Effector memory CD8-positive, alpha-beta T cell (primary cell): ENCODE measurements around the gene CD209.
A peak's percentile ranks its signal among the peaks of the same experiment; 100 is the strongest.
"Not testable (repeated sequence)": the region's sequence is repeated elsewhere in the genome, so short reads cannot be mapped to it uniquely, and the experiment has no call there.

Experiments used
- ATAC-seq: fragments of 150-1000 bp; cut with Tn5 transposase; replicated peaks from 2 replicates; pipeline ENCODE4 v1.10.0; 2021; ENCODE audit warnings: mild to moderate bottlenecking, moderate library complexity
- DNase-seq, 3 experiments: peaks; one replicate each; pipeline ENCODE4 v3.0.0; 2021
- H3K27ac Mint-ChIP-seq, 2 donors: one replicate each; pipeline ENCODE4 v1.8.0; 2022; ENCODE audit warnings: mild to moderate bottlenecking in 2 of 2, mixed read lengths in 2 of 2, moderate library complexity in 2 of 2
- H3K27me3 Mint-ChIP-seq, 2 donors: one replicate each; pipeline ENCODE4 v1.8.0; 2022; ENCODE audit warnings: mixed read lengths in 2 of 2
- H3K36me3 Mint-ChIP-seq: one replicate; pipeline ENCODE4 v1.8.0; 2022; ENCODE audit warnings: mild to moderate bottlenecking, moderate library complexity, mixed read lengths; ENCODE audit not compliant: insufficient read depth
- H3K4me1 Mint-ChIP-seq, 2 donors: one replicate each; pipeline ENCODE4 v1.8.0; 2022; ENCODE audit warnings: low read depth in 2 of 2, mixed read lengths in 2 of 2
- H3K4me3 Mint-ChIP-seq, 2 donors: one replicate each; pipeline ENCODE4 v1.8.0; 2022; ENCODE audit warnings: mild to moderate bottlenecking in 2 of 2, mixed read lengths in 2 of 2, moderate library complexity in 2 of 2
- H3K9me3 Mint-ChIP-seq, 2 donors: one replicate each; pipeline ENCODE4 v1.8.0; 2022; ENCODE audit warnings: mixed read lengths in 2 of 2
- total RNA-seq, 9 experiments: gene quantifications; one replicate each; lab custom pipeline; 2026; lab: John Stamatoyannopoulos, UW

CD209 gene, protein sequence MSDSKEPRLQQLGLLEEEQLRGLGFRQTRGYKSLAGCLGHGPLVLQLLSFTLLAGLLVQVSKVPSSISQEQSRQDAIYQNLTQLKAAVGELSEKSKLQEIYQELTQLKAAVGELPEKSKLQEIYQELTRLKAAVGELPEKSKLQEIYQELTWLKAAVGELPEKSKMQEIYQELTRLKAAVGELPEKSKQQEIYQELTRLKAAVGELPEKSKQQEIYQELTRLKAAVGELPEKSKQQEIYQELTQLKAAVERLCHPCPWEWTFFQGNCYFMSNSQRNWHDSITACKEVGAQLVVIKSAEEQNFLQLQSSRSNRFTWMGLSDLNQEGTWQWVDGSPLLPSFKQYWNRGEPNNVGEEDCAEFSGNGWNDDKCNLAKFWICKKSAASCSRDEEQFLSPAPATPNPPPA
- 0 reads per million in 9 experiments for total RNA-seq

DNA sequence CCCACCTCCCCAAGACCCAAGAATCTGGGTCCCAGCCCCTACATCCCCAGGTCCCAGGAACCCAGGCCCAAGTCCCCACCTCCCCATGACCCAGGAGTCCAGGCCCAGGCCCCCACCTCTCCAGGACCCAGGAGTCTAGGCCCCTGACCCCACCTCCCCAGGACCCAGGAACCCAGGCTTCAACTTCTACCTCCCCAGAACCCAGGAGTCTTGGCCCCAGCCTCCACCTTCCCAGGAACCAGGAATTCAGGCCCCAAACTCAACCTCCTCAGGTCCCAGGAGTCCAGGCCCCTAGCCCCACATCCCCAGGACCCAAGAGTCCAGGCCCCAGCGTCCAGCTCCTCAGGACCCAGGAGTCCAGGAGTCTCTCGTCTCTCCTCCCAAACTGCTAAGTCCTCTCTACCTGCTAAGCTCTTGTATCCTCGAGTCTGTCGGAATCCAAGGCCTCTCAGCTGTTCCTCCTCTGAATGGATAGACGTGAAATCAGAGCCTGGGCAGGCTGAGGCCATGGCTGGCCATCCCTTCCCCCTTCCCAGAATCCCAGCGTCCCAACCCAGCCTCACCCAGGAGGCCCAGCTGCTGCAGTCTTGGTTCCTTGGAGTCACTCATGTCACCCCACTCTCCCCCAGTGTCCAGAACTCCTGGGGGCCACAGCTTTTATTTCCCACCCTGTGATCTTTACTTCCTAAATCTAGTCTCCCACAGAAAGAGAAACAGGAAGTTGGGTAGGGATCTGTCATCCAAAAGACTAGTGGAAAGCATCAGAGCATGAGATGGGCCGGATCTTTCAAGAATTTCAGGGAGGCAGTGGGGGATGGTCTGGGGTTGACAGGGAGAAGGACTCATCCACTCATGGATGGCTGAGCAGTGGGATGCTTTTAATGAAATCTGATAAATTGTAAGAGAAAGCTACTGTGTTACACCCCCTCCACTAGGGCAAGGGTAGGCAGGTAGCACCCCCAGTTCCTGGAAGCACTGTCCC, at the start of gene CD209:
CD209 (minus strand) TSS at position 632 of the 982 bp plus-strand sequence; CDS start at position 609, 23 bp downstream.
- H3K9me3 Mint-ChIP-seq: peaks cover 2 to 5% of the 10 kb centered on the region in 2 donors
- ATAC-seq (no peak), DNase-seq (no peak)
- H3K27ac Mint-ChIP-seq: no peak within 1 kb of the TSS
- peaks cover 5 to 6% of the 10 kb centered on the region in 2 donors for H3K4me1 Mint-ChIP-seq
- peaks cover 3% of the 10 kb centered on the region for H3K36me3 Mint-ChIP-seq
- peaks cover 28 to 34% of the 10 kb centered on the region in 2 donors for H3K27me3 Mint-ChIP-seq
- no peak within 1 kb of the TSS for H3K4me3 Mint-ChIP-seq

DNA sequence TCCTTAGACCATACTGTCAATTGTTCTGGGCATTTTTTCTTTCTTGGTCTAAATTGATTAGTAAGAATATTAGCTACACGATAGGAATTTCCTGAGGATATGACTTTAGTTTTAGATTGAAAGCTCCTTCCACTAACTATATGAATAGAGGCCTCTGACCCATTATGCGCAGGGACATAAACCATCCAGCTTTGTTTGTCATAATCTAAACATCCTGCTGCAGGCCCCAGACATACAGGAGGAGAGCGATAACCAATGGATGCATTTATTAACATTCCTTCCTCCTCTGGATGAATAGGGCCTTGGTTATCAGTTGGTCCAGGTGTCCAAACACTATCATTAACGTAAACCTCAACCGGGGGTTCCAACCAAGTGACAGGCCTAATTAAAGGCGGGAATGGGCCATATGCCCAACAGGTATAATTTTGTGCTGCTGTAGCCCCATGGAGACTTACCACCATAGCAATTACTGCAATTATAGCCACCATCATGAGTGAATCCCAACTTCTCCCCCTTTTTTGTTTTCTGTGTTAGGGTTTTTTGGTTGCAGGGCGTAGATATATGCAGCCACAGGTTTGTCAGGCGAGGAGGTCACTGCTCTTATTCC, 48.3 kb upstream of the CD209 start:
- peaks cover 0 to 2% of the 10 kb centered on the region in 2 donors for H3K9me3 Mint-ChIP-seq
- H3K4me3 Mint-ChIP-seq: no peak overlapping the region
- no peaks in the 10 kb centered on the region for H3K4me1 Mint-ChIP-seq
- ATAC-seq (no peak), DNase-seq (no peak)
- H3K27me3 Mint-ChIP-seq: peaks cover 1 to 27% of the 10 kb centered on the region in 2 donors
- H3K36me3 Mint-ChIP-seq: peaks cover 11% of the 10 kb centered on the region
- no peak overlapping the region for H3K27ac Mint-ChIP-seq

DNA sequence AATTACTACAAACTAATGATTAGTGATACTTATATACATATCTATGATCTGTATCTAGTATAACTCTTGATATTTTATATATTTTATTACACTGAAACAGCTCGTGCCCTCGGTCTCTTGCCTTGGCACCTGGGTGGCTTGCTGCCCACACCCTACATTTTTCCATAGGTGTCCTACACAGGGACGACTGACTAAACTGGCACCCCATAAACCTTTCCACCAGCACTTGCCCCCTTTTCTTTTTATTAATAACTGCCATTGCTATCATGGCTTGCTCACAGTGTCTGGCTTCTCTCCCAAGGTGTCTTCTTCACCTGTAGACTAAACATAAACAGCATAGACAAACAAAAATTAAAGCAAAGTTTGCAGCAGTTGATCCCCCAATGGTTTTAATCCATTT, 46.2 kb upstream of the CD209 start:
- peaks cover 12 to 43% of the 10 kb centered on the region in 2 donors for H3K27me3 Mint-ChIP-seq
- H3K27ac Mint-ChIP-seq: no peak overlapping the region
- DNase-seq (no peak), ATAC-seq (no peak)
- peaks cover 5% of the 10 kb centered on the region for H3K36me3 Mint-ChIP-seq
- H3K4me1 Mint-ChIP-seq: peaks cover 0 to 3% of the 10 kb centered on the region in 2 donors
- peaks cover 0 to 2% of the 10 kb centered on the region in 2 donors for H3K9me3 Mint-ChIP-seq
- no peak overlapping the region for H3K4me3 Mint-ChIP-seq

DNA sequence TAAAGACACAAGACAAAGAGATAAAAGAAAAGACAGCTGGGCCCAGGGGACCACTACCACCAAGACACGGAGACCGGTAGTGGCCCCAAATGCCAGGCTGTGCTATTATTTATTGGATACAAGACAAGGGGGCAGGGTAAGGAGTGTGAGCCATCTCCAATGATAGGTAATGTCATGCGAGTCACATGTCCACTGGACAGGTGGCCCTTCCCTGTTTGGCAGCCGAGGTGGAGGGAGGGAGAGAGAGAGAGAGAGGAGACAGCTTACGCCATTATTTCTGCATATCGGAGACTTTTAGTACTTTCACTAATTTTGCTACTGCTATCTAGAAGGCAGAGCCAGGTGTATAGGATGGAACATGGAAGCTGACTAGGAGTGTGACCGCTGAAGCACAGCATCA, 45.4 kb upstream of the CD209 start:
- not testable (repeated sequence) for H3K4me3 Mint-ChIP-seq, H3K4me1 Mint-ChIP-seq, H3K36me3 Mint-ChIP-seq, H3K9me3 Mint-ChIP-seq, DNase-seq, H3K27ac Mint-ChIP-seq, ATAC-seq
- peaks cover 18 to 51% of the 10 kb centered on the region in 2 donors for H3K27me3 Mint-ChIP-seq

DNA sequence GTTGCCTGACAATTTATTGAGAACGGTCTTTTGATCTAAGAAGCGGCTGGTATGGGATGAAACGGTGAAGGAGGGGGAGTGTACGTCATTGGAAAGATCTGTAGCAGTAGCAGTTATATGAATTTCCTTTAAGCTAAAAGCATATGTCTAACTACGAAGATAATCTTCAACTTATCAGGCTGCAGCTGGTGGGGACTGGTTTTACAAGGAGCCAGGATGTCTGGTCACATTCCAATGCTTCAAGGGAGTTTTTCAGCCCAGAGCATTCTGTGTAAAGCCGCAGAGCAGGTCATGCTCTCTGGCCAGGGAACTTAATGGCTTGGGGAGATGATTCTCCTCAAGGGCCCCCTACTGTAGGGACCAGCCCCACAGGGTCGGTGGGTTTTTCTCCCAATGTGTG, 44.9 kb upstream of the CD209 start:
- Mint-ChIP-seq H3K36me3 (peaks cover 5% of the 10 kb centered on the region), H3K27ac (no peak overlapping the region), H3K27me3 (peaks cover 22 to 55% of the 10 kb centered on the region in 2 donors), H3K9me3 (peaks cover 0 to 2% of the 10 kb centered on the region in 2 donors), H3K4me1 (peaks cover 0 to 4% of the 10 kb centered on the region in 2 donors), H3K4me3 (no peak overlapping the region)
- DNase-seq (no peak), ATAC-seq (no peak)

DNA sequence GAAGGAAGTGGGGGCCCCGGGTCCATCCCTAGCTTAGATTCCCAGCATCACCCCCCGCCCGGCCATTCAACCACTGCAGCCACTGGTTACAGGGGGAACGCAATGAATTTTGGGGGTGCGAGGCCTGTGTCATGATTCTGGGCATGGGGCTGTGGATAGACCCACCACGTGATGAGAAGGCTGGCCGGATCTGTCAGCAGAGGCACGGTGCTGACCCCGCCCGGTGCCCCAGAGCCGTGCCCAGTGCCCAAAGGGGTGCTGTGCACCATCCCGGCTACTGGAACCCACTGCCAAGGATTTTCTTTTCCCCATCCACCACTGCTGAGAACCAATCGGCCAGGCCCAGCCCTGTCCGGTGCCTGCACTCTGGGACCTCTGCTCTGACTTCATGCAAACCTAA, 43.1 kb upstream of the CD209 start:
- DNase-seq (no peak), ATAC-seq (no peak)
- peaks cover 31 to 74% of the 10 kb centered on the region in 2 donors for H3K27me3 Mint-ChIP-seq

DNA sequence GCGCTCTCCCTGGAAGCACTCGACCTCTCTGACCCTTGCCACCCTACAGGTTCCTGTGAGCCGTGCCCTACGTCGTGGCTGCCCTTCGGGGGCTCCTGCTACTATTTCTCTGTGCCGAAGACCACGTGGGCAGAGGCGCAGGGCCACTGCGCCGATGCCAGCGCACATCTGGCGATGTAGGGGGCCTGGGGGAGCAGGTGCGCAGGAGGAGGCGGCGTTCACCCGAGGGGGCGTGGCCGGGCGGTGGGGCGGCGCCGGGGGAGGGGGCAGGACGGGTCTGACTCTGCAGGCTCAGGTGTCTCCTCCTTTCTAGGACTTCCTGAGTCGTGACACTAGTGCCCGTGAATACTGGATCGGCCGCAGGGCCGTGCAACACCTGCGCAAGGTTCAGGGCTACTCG, 42.1 kb upstream of the CD209 start:
- Mint-ChIP-seq H3K9me3 (peaks cover 0 to 2% of the 10 kb centered on the region in 2 donors), H3K4me3 (peak overlapping the region in 1 of 2 donors; percentile 48), H3K27me3 (peaks cover 40 to 83% of the 10 kb centered on the region in 2 donors), H3K27ac (no peak overlapping the region), H3K36me3 (peaks cover 2% of the 10 kb centered on the region), H3K4me1 (peaks cover 0 to 6% of the 10 kb centered on the region in 2 donors)
- no peak for DNase-seq
- ATAC-seq: peak; percentile 35

More for the DNA sequence above, 43.1 kb upstream of the CD209 start:
- Mint-ChIP-seq H3K36me3 (peaks cover 2% of the 10 kb centered on the region), H3K27ac (no peak overlapping the region), H3K4me3 (no peak overlapping the region), H3K4me1 (peaks cover 0 to 6% of the 10 kb centered on the region in 2 donors), H3K9me3 (peaks cover 0 to 2% of the 10 kb centered on the region in 2 donors)

DNA sequence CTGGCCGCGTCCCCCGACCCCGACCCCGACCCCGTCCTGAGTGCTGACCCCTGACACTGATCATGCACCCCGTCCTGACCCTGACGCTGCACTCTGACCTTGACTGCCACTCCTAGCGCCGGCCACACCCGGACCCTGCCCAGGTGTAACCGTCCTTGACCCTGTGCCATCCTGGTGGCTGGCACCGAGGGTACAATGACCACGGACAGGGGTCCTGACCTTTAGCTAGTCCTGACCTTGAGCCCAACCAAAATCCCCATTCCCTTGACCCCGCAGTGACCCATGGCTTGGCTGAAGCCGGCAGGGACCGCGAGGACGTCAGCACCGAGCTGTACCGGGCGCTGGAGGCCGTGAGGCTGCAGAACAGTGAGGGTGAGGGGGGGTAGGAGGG, 41.6 kb upstream of the CD209 start:
- Mint-ChIP-seq H3K36me3 (peaks cover 2% of the 10 kb centered on the region), H3K4me1 (peaks cover 0 to 6% of the 10 kb centered on the region in 2 donors), H3K27ac (no peak overlapping the region), H3K4me3 (no peak overlapping the region), H3K9me3 (peaks cover 0 to 2% of the 10 kb centered on the region in 2 donors), H3K27me3 (peaks cover 45 to 89% of the 10 kb centered on the region in 2 donors)
- no peak for DNase-seq
- ATAC-seq: no peak

DNA sequence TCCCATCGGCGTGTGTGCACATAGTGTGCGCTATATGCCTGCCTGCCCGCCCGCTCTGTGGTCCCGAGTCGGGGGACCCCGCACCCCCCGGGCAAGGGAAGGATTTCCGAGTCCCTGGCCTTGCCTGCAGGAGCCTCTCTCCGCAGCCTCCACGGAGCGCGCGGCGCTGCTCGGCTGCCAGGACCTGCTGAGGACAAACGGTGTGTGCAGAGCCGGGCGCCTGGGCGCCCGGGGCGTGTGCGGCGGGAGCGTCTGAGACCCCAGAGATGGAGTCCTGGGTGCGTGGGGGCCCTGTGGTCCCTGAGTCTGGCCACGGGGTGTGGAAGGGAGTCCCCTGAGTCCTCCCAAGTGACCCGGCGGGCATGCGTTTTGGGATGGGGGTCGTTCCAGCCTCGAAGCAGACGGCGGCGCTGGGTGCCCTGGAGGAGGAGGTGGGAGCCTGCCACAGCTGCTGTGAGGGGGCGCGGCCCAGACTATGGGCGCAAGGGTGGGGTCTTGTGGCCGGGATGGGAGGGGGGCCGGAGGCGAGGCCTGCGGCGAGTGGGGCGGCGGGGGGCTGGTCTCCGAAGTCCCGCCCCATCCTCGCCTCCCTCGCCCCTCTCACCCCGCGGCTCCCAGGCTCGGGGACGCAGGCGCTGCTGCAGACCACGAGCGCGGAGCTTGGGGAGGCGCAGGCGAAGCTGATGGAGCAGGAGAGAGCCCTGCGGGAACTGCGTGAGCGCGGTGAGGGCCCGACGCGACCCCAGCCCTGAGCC, 41.0 kb upstream of the CD209 start:
- Mint-ChIP-seq H3K27ac (no peak overlapping the region), H3K9me3 (no peaks in the 10 kb centered on the region), H3K27me3 (peaks cover 51 to 94% of the 10 kb centered on the region in 2 donors), H3K4me1 (peaks cover 0 to 6% of the 10 kb centered on the region in 2 donors), H3K36me3 (peaks cover 2% of the 10 kb centered on the region), H3K4me3 (peak overlapping the region in 1 of 2 donors; percentile 19)
- DNase-seq: no peak
- no peak for ATAC-seq

DNA sequence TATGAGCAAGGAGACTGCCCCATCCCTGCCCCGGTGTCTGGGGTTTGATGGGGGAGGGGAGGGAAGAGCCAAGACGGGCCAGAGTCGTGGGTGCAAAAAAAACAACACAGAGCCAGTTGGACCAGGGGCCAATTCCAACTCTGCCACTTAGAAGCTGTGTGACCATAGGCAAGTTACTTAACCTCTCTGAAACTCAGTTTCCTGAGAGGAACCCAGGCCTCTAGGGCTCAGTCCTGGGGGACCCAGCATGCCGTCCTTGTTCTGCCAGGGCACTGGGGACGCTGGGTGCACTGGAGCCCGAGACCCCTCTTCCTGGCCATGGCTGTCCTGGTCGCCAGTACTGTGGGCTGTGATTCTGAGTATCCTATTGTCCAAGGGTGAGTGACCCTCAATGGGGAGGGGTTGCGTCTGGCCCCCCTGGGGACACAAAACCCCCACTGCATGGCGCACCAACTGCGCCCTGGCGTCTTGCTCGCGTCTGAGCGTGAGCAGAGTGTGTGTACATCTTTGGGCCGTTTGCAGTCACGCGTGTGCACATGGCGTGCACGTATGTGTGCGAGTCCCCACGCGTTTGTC, 40.4 kb upstream of the CD209 start:
- no peak overlapping the region for H3K27ac Mint-ChIP-seq
- H3K9me3 Mint-ChIP-seq: no peaks in the 10 kb centered on the region
- peaks cover 53 to 99% of the 10 kb centered on the region in 2 donors for H3K27me3 Mint-ChIP-seq
- DNase-seq (no peak), ATAC-seq (no peak)
- H3K4me1 Mint-ChIP-seq: peaks cover 0 to 6% of the 10 kb centered on the region in 2 donors
- peaks cover under 1% of the 10 kb centered on the region for H3K36me3 Mint-ChIP-seq
- peak overlapping the region in 1 of 2 donors; percentile 52 for H3K4me3 Mint-ChIP-seq

DNA sequence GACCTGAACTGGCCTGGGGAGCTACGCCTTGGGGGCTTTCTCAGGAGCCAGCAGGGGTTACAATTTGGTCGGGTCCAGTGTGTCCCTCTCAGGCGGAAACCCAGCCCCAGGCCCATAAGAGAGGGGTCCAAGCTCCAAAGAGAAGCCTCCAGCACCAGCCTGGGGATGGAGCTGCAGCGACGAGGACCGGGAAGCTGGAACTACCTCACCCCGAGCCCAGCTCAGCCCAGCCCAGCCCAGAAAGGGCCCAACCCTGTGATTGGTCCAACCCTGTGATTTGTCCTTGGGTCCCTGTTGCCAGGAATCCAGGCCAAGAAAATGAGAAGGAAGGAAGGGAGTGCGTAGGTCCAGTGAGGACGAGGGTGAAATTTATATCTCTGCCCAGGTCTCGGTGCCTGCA, 39.8 kb upstream of the CD209 start:
- Mint-ChIP-seq H3K27me3 (peaks cover 57 to 99% of the 10 kb centered on the region in 2 donors), H3K4me3 (peak overlapping the region in 1 of 2 donors; percentile 52), H3K9me3 (no peaks in the 10 kb centered on the region), H3K36me3 (no peaks in the 10 kb centered on the region), H3K4me1 (peaks cover 0 to 6% of the 10 kb centered on the region in 2 donors), H3K27ac (no peak overlapping the region)
- ATAC-seq (no peak), DNase-seq (no peak)

DNA sequence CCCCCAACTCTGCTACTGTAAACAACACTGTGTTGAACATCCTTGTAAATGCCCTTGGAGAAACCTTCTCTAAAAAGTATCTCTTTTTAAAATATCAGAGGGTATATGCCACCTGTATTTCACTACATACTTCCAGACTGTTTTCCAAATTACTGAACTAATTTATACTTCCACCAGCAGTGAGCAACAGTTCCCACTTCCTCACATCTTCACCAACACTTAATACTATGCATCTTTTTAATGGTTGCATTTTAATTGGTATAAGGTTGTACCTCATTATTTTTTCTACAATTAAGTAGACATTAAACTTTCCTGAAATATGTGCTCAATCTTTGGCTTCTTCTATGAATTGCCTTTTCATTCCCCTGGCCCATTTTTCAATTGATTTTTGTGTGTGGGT, 37.5 kb upstream of the CD209 start:
- H3K9me3 Mint-ChIP-seq: no peaks in the 10 kb centered on the region
- H3K27me3 Mint-ChIP-seq: peaks cover 59 to 98% of the 10 kb centered on the region in 2 donors

More for the DNA sequence above, 37.5 kb upstream of the CD209 start:
- no peak for ATAC-seq
- Mint-ChIP-seq H3K36me3 (no peaks in the 10 kb centered on the region), H3K4me1 (peaks cover 0 to 6% of the 10 kb centered on the region in 2 donors), H3K4me3 (no peak overlapping the region), H3K27ac (no peak overlapping the region)
- DNase-seq: no peak
